MM.1S (cell line): ENCODE measurements around the gene UHRF1.

Source experiments
- CTCF ChIP-seq: fragments of 300-600 bp; sonication (generic); IDR thresholded peaks from 2 replicates; pipeline ENCODE4 v1.5.1; 2016; ENCODE audit warnings: antibody characterized with exemption, low read length, mixed read lengths
- EZH2 ChIP-seq: fragments of 300-600 bp; sonication (generic); optimal IDR thresholded peaks from 2 replicates; pipeline ENCODE3; 2017; ENCODE audit warnings: low read depth, mild to moderate bottlenecking, antibody characterized with exemption, low read length, mixed read lengths
- EZH2phosphoT487 ChIP-seq: fragments of 300-600 bp; sonication (generic); IDR thresholded peaks from 2 replicates; pipeline ENCODE4 v1.6.1; 2018; ENCODE audit warnings: antibody characterized with exemption, low read length

- TF ChIP-seq CTCF (no peak), EZH2phosphoT487 (no peak), EZH2 (no peak)
Observed at GRCh38 chr19:4909156-4909896, at the start of gene UHRF1.
